Activated naive CD4-positive, alpha-beta T cell treated with Interleukin-2 at 50 U/mL for 16 hours (primary cell): ENCODE data around the gene MED12L.

ENCODE experiments used
- DNase-seq: peaks from one replicate; pipeline ENCODE4 v3.0.0-alpha.2; 2020

The MED12L gene

DNA sequence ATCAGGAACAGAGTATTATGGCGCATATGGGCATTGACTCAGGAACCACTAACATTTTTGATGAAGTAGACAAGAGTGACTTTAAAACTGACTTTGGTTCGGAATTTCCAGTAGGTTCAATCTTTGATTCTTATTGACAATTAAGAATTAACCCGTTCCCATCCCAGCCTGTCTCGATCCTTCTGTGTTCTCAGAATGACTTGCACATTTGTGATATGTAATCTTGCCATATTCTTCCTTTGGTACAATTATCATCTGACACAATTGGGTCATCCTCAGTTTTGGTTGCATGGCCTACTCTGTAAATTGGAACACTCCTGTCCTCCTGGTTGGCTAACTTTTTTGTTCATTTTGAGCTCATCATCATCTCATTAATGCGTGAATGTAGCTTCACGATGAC lies 107.1 kb downstream of the MED12L start:
- DNase-seq: no peak

GRCh38 chr3:151195826-151196225 lies 110.4 kb downstream of the MED12L start:
- no peak for DNase-seq

- DNase-seq: no peak
Measured at GRCh38 chr3:151196434-151196833, 111.0 kb downstream of the MED12L start.

GRCh38 chr3:151197228-151197627 lies 111.8 kb downstream of the MED12L start:
- DNase-seq: no peak

DNA sequence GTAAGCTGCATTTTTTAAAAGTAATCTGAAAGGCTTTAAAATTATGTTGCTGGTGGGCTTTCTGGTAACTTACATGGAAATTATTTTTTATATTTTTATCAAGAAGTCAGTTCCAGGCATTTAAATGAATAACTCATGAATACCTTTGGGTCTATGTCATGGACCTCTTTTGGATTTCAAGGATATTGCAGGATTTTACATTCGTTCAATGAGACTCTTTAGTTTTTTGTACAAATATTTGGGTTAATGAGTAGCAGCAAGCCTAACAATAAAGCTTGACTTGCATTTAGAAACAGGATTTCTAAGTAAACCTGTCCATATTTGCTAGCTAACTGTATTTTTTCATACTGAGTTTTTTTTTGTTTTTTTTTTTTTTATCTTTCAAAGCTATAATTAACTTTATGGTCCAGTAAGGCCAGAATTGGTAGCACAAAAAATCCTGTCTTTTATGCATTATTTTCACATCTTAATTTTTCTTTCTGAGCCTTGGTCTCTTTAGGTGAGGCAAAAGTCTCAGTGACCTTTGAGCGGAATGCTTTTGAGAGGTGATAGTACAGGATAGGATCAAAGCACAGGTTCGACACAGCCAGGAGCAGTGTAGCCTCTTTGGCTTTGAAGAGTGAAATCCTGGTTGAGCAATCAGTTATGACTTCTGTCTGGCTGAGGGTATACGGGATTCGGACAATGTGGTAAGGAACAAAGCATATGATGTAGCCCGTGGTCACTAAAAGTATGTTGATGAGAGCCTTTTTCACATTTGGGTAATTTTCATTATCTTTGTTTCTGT lies 112.7 kb downstream of the MED12L start:
- DNase-seq: no peak

DNA sequence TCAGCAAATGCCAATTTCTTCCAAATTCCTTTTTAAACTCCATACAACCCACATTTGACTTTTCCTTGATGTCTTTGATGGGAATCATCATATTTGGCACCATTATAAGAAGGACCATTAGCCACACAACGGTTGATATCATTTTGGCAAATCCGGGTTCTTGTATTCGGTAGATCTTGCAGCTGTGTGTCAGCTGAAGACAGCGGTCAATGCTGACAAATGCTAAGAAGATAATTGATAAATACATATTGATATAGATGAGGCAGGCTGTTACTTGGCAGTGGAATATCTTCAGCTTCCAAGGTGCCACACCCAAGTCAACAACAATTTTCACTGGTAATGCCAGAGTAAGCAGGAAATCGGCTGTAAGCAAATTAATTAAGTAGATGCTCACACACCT lies 113.4 kb downstream of the MED12L start:
- no peak for DNase-seq

DNA sequence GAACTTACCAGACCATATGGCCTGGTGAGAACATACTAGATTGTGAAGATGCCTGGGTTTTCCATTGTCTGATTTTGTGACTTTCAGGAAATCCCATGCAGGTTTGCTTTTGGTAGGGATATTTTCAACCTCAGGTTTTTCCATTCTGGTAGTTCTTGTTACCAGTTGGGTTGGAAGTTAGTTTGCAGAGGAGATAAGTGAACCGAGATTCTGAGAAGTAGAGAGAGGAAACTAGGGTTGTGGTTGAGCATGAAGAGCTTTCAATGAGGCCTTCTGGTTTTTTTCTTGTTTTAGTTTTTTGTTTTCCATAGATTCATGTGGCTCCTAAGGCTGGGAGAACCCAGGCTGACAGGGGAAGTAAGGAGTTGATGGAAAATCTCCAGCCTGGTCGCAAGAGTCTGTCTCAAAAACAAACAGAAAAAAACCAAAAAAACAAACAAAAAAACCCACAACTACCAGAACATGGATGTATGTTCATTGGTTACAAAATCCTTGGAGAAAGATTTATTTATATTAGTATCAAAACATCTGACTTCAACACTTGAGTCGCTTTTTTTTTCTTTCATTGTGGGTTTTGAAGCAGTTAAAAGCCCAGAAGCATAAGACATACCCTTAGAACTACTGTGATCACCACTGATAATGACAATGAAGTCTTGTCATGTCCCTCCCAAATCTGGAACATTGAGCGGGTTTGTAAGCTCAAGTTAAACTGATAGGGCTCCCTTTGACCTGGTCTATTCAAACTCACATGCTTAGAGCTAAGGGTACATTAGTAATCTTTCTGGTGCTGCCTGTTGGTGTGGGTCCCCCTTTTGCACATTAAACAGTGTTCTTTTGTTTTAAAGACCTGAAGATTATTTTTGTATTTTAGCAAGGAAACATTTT lies 114.3 kb downstream of the MED12L start:
- DNase-seq: no peak

DNA sequence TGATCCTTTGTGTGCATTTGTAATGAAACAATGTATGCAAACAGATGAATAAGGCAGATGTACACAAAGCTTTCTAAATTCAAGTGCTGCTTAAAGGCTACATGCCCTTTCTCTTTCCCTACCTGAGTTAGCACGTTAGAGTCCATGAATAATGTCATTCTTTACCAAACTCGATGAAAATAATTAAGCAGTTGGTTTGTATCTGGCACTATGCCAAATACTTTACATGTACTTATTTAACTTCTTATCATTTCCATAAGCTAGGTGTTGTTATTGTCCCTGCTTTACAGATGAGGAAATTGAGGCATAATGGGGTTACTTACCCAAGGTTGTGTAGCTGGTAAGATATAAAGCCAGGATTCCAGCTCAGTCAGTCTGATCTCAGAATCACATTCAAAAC lies 115.1 kb downstream of the MED12L start:
- DNase-seq: no peak

DNA sequence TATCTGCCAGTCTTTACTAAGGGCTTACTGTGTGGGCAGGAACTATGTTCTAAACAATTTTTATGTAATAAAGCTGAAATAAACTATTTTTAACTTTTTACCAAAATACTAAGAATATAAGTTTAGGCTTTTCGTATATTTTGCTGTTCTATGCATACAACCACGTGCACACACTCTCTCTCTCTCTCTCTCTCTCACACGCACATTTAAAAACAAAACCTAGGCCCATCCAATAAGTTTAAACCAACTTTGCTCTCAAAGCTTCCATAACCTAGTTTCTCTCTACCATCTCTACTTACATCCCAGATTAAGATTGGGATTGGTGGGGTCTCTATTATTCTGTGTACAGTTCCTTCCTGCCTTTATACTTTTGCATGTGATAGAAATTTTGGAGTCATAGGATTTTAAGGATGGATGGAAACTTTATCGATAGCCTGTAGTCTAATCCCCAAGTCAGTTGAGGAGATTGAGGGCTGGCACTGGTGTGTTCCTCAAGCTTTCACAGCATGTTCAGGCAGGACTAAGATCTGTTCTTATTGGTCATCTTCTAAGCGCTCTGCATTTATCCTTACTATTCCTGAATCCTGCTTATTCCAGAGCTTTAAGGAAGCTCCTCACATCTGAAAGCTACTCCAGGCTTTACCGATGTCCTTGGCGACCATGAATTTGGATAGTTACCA lies 115.7 kb downstream of the MED12L start:
- DNase-seq: no peak

GRCh38 chr3:151203051-151203420 lies 117.6 kb downstream of the MED12L start, which contains the start of gene GPR171:
TSS of gene GPR171 (minus strand) at chr3:151203216. CDS start at chr3:151199386, 3,830 bp downstream.
- DNase-seq: peak; percentile 71

GRCh38 chr3:151204530-151205402 lies 119.3 kb downstream of the MED12L start:
- DNase-seq: no peak

DNA sequence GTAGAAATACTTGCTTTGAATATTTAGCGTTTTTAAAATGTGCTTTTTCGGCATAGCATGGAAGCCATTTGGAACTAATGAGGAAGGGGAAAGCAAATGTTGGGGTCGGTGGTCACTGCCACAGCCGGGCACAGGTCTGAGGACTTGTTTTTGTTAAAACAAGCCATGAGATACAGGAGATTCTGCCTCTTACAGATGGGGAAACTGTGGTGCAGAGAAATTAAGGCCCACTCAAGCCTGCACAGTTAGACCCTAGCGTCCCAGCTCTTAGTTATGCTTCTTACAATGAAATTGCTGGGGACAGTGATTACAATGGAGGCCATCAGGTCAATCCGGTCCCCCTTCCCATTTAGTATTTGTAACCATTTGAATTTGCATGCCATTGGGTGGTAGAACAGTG lies 120.0 kb downstream of the MED12L start:
- DNase-seq: no peak

DNA sequence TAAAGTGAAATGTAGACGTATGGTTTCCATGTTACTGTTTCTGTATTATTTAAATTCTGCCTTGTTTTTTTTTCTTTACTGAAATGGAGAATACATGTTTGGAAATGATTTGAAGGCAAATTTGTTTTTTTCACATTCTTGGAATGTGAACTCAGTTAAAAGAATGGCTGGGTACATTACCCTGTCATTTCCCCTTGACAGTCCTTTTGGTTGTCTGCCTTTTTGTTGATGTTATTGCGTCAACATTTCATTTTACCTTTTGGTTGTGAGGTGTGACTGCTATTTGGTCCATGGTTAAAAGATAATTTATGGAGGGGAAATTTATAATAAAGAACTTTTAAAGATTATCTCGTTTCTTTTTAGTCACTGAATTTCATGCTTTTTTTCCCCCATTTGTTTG lies 120.7 kb downstream of the MED12L start:
- DNase-seq: no peak

- DNase-seq: no peak
Measured at GRCh38 chr3:151209654-151210053, 124.2 kb downstream of the MED12L start.

DNA sequence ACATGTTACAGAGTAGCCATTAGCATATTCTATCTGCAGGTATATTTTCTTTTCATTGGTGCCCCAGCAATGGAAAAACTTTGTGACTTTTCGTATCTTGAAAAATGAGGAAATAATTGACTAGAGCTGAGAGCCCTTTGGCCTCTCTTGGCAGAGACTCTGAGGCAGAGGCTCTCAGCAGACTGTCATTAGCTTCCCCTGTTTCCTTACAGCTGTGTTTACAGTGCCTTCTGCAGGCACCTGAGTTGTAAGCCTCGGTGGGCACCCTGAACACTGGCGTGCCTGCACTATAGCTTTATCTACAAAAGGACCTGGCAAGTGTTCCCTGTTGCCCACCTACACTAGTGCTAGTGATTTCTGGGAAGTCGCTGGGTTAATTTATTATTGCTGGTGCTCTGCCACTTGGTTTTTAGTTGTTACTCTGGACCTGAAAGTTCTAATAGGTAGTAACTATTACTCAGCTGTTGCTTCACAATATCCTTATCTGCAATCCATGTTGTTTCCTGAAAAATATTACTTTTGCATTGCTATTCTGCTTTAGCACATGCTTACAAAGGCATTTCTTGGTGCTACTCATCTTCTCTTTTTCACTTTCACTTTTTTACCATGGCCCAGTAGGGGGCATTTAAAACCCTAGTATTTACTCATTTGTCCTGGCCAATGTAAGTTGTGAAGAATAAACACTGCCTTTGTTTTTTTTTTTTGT lies 125.4 kb downstream of the MED12L start:
- no peak for DNase-seq

DNA sequence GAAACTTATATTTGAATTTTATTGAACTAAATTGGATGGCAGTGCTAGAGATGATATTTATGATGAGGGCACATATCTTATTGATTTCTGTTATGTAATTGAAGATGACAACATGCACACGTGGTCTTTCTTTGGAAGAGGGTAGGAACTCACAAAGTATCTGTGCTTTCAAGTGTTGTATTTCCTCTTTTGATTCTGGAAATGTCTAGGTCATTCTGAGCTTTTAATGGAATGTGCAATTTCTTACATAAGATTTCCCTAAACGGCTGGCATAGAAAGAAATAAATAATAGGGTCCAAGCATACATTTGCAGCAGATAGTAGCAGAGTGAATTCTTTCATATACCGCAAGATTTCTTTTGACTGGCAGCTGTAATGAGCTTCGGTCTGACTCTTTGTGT lies 127.7 kb downstream of the MED12L start:
- no peak for DNase-seq

- DNase-seq: no peak
Measured at GRCh38 chr3:151213881-151214280, 128.4 kb downstream of the MED12L start.

DNA sequence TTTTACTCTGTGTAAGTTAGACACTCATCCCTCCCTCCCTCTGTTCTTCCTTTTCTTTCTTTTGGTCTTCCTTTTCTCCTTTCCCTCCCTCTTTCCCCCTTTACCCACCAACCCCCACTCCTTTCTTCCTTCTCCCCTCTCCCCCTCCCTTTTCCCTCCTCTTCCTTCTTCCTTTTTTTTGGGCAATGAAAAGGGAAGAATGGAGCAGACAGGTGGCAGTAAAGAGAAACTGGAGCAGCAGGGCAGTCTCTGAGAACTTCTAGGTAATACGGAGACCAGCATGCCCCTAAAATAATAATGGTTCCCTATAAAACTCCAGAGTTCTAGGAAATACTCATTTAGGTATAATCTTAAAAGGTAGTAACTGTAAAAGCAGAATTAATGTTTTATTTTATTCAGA lies 129.0 kb downstream of the MED12L start:
- DNase-seq: no peak

DNA sequence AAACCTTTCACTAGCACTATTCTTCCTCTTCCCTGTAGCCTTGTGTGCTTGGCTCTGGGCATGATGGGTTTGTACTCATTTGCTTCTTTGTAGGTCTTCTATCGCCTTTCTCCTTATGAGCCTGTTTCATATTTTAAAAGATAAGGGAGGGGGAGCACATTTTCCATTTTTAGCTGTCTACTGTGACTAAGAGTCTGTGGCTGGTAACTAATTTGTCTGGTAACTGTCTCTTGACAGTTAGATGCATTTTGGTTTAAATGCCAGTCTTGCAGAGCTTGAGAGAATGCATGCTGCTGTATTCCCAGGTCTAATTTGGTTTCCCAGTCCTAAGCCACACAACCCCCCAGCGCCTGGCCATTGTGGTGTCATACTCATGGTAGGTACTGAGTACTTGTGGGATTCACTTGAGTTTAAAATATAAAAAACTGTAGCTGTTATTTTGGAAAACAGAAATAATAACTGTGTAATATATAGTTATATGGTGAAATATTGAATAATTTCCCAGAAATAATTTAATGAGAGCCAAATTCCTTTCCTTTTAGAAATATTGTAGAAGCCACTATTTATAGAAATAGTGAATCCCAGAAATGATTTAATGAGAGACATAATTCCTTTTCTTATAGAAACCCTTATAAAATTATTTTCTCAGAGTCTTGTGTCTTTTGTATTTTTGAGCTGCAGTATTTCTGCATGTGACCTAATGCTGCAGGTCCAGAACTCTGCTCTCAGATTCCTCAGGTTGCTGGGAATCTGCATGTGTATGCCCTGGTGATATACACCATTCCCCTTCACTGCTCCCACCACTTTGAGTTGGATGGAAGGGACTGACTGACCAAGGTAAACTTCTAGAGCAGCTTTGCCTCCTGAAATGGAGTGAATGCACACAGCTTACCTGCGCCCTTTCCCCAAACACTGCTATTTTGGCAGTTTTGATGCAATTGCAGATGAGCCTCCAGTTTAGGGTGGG lies 131.5 kb downstream of the MED12L start:
- no peak for DNase-seq

GRCh38 chr3:151218136-151218535 lies 132.7 kb downstream of the MED12L start:
- no peak for DNase-seq

GRCh38 chr3:151219056-151219455 lies 133.6 kb downstream of the MED12L start:
- no peak for DNase-seq
